H9 (cell line): ENCODE measurements around the gene SLC9A1. TPM values are rescaled to one million over a fixed set of nuclear protein-coding genes. Genes with fewer than 3 reads are reported as not detected.

Experiments
- DNase-seq: peaks from one replicate; pipeline ENCODE4 v3.0.0-alpha.2; 2017
- H2AFZ ChIP-seq: one replicate; pipeline ENCODE4 v1.6.1; 2013; ENCODE audit warnings: mild to moderate bottlenecking, low read length, control low read depth, moderate library complexity
- H2AK5ac ChIP-seq: 2 replicates; pipeline ENCODE4 v1.6.1; 2013; ENCODE audit warnings: low read length, control low read depth, mixed read lengths; ENCODE audit not compliant: insufficient read length
- H2BK120ac ChIP-seq: one replicate; pipeline ENCODE4 v1.6.1; 2013; ENCODE audit warnings: low read depth, mild to moderate bottlenecking, low read length, control low read depth, inconsistent platforms; ENCODE audit not compliant: poor library complexity, severe bottlenecking
- H2BK12ac ChIP-seq: 2 replicates; pipeline ENCODE4 v1.6.1; 2013; ENCODE audit warnings: low read length, control low read depth, mixed read lengths, low read depth; ENCODE audit not compliant: insufficient read length
- H2BK15ac ChIP-seq: 2 replicates; pipeline ENCODE4 v1.6.1; 2013; ENCODE audit warnings: low read depth, low read length, control low read depth
- H2BK20ac ChIP-seq: one replicate; pipeline ENCODE4 v1.6.1; 2013; ENCODE audit warnings: low read depth, mild to moderate bottlenecking, low read length, control low read depth, inconsistent platforms; ENCODE audit not compliant: poor library complexity, severe bottlenecking
- H2BK5ac ChIP-seq: 2 replicates; pipeline ENCODE4 v1.6.1; 2013; ENCODE audit warnings: low read length, control low read depth, mixed read lengths; ENCODE audit not compliant: insufficient read length
- H3K14ac ChIP-seq: 2 replicates; pipeline ENCODE4 v1.6.1; 2013; ENCODE audit warnings: low read length, control low read depth; ENCODE audit not compliant: insufficient read depth
- H3K18ac ChIP-seq: 2 replicates; pipeline ENCODE4 v1.6.1; 2013; ENCODE audit warnings: low read depth, mild to moderate bottlenecking, mixed read lengths, low read length, control low read depth; ENCODE audit not compliant: insufficient read length
- H3K23ac ChIP-seq: 2 replicates; pipeline ENCODE4 v1.6.1; 2013; ENCODE audit warnings: low read length, control low read depth, mixed read lengths, low read depth; ENCODE audit not compliant: insufficient read length
- H3K23me2 ChIP-seq: 2 replicates; pipeline ENCODE4 v1.6.1; 2013; ENCODE audit warnings: low read depth, mild to moderate bottlenecking, mixed read lengths, low read length, control low read depth; ENCODE audit not compliant: insufficient read length, poor library complexity, severe bottlenecking
- H3K27ac ChIP-seq: 2 replicates; pipeline ENCODE4 v1.5.1; 2013; ENCODE audit warnings: low read length, control low read depth, mixed read lengths, low read depth; ENCODE audit not compliant: insufficient read length
- H3K27me3 ChIP-seq: 2 replicates; pipeline ENCODE4 v1.6.1; 2013; ENCODE audit warnings: low read length, control low read depth, inconsistent platforms; ENCODE audit not compliant: insufficient read depth
- H3K4ac ChIP-seq: 2 replicates; pipeline ENCODE4 v1.6.1; 2013; ENCODE audit warnings: low read depth, mild to moderate bottlenecking, control low read depth, inconsistent platforms, low read length, moderate library complexity
- H3K4me1 ChIP-seq: 2 replicates; pipeline ENCODE4 v1.6.1; 2013; ENCODE audit warnings: low read length, control low read depth, inconsistent platforms; ENCODE audit not compliant: insufficient read depth
- H3K4me2 ChIP-seq: 2 replicates; pipeline ENCODE4 v1.6.1; 2013; ENCODE audit warnings: low read length, control low read depth, mixed read lengths; ENCODE audit not compliant: insufficient read length, insufficient read depth
- H3K56ac ChIP-seq: 2 replicates; pipeline ENCODE4 v1.6.1; 2013; ENCODE audit warnings: low read depth, mild to moderate bottlenecking, mixed read lengths, low read length, control low read depth; ENCODE audit not compliant: insufficient read length
- H3K79me1 ChIP-seq: 2 replicates; pipeline ENCODE4 v1.6.1; 2013; ENCODE audit warnings: low read depth, mild to moderate bottlenecking, moderate library complexity, low read length, control low read depth, inconsistent platforms; ENCODE audit not compliant: insufficient read depth, poor library complexity, severe bottlenecking
- H3K79me2 ChIP-seq: 2 replicates; pipeline ENCODE4 v1.6.1; 2013; ENCODE audit warnings: low read length, control low read depth, inconsistent platforms; ENCODE audit not compliant: insufficient read depth
- H3K9ac ChIP-seq: 2 replicates; pipeline ENCODE4 v1.6.1; 2013; ENCODE audit warnings: low read length, control low read depth, mixed read lengths; ENCODE audit not compliant: insufficient read length; ENCODE audit errors: extremely low read depth
- H3K9me3 ChIP-seq: one replicate; pipeline ENCODE4 v1.6.1; 2013; ENCODE audit warnings: low read depth, low read length, inconsistent platforms; ENCODE audit not compliant: control insufficient read depth
- H3T11ph ChIP-seq: one replicate; pipeline ENCODE4 v1.6.1; 2013; ENCODE audit warnings: mild to moderate bottlenecking, low read length, control low read depth, inconsistent platforms
- H4K20me1 ChIP-seq: one replicate; pipeline ENCODE4 v1.6.1; 2013; ENCODE audit not compliant: control insufficient read depth, insufficient read length, insufficient read depth
- H4K5ac ChIP-seq: 2 replicates; pipeline ENCODE4 v1.6.1; 2013; ENCODE audit warnings: low read depth, mild to moderate bottlenecking, mixed read lengths, low read length, control low read depth; ENCODE audit not compliant: insufficient read length
- H4K8ac ChIP-seq: replicated peaks from 2 replicates; pipeline ENCODE4 v1.6.1; 2013; ENCODE audit warnings: low read length, control low read depth, mixed read lengths, low read depth; ENCODE audit not compliant: insufficient read length
- H4K91ac ChIP-seq: 2 replicates; pipeline ENCODE4 v1.6.1; 2013; ENCODE audit warnings: low read depth, mild to moderate bottlenecking, moderate library complexity, mixed read lengths, low read length, control low read depth; ENCODE audit not compliant: insufficient read length
- H3K27ac Mint-ChIP-seq, 3 experiments: 2 replicates in 2 of 3; 3 replicates in 1 of 3; pipeline ENCODE4 v1.8.0; 2020 to 2021; ENCODE audit warnings: mixed read lengths in 3 of 3, mild to moderate bottlenecking in 1 of 3, moderate library complexity in 1 of 3
- H3K27me3 Mint-ChIP-seq: 2 replicates; pipeline ENCODE4 v1.8.0; 2021; ENCODE audit warnings: low read depth, mild to moderate bottlenecking, moderate library complexity, mixed read lengths
- H3K36me3 Mint-ChIP-seq, 3 experiments: 2 replicates in 2 of 3; 3 replicates in 1 of 3; pipeline ENCODE4 v1.8.0; 2020 to 2021; ENCODE audit warnings: low read depth in 3 of 3, mixed read lengths in 3 of 3; ENCODE audit not compliant: insufficient read depth in 1 of 3
- H3K4me1 Mint-ChIP-seq, 2 experiments: 2 replicates each; pipeline ENCODE4 v1.8.0; 2020; ENCODE audit warnings: mixed read lengths in 2 of 2
- H3K4me3 Mint-ChIP-seq, 2 experiments: 2 replicates in 1 of 2; 3 replicates in 1 of 2; pipeline ENCODE4 v1.8.0; 2020 to 2021; ENCODE audit warnings: mild to moderate bottlenecking in 2 of 2, mixed read lengths in 2 of 2, moderate library complexity in 1 of 2
- H3K9me3 Mint-ChIP-seq, 2 experiments: 2 replicates in 1 of 2; 3 replicates in 1 of 2; pipeline ENCODE4 v1.8.0; 2020; ENCODE audit warnings: mild to moderate bottlenecking in 2 of 2, mixed read lengths in 2 of 2, moderate library complexity in 1 of 2
- CTCF ChIP-seq: fragments of 200-600 bp; sonication (generic); conservative IDR thresholded peaks from 3 replicates; pipeline ENCODE4 v1.8.0; 2021; ENCODE audit warnings: antibody characterized with exemption, mild to moderate bottlenecking
- WGBS: extraction: QIAGEN DNeasy Blood & Tissue Kit; methylation state at CpG from one replicate; pipeline ENCODE4 v1.1.7; 2013; ENCODE audit warnings: missing lambda C conversion rate, low lambda C conversion rate, mixed read lengths; ENCODE audit not compliant: insufficient read length; ENCODE audit errors: extremely low coverage; 5-methylcytosine and 5-hydroxymethylcytosine counted together
- total RNA-seq: library from RNA; stranded (reverse); gene quantifications from 2 replicates; pipeline ENCODE4 v1.2.1, GENCODE V29; 2021

SLC9A1 gene
- total RNA-seq, 1 experiment from 2014 or later = 20.8 TPM

GRCh38 chr1:27077968-27078367, 77.0 kb downstream of the SLC9A1 start:
- Histone ChIP-seq H2BK120ac (no peak overlapping the region), H3K14ac (no peak overlapping the region), H3K4me1 (no peaks in the 10 kb centered on the region), H3K56ac (no peak overlapping the region), H2BK20ac (no peak overlapping the region), H3K79me2 (no peaks in the 10 kb centered on the region), H3K23ac (no peak overlapping the region), H3K79me1 (no peaks in the 10 kb centered on the region), H3T11ph (no peak overlapping the region), H2AFZ (no peak overlapping the region), H3K27ac (no peak overlapping the region), H3K9me3 (no peaks in the 10 kb centered on the region), H2BK5ac (no peak overlapping the region), H4K91ac (no peak overlapping the region), H3K27me3 (no peaks in the 10 kb centered on the region), H4K20me1 (no peaks in the 10 kb centered on the region), H3K23me2 (no peaks in the 10 kb centered on the region), H3K4ac (no peak overlapping the region), H2AK5ac (no peak overlapping the region), H3K4me2 (no peak overlapping the region), H4K5ac (no peak overlapping the region), H4K8ac (no peak overlapping the region), H3K9ac (no peak overlapping the region), H2BK15ac (no peak overlapping the region), H2BK12ac (no peak overlapping the region), H3K18ac (no peak overlapping the region)
- no peak overlapping the region for H3K4me3 Mint-ChIP-seq
- H3K27ac Mint-ChIP-seq = no peak overlapping the region
- H3K36me3 Mint-ChIP-seq = no peaks in the 10 kb centered on the region
- no CpG with 5 or more reads among the region's 7 CpGs for WGBS
- no peak for DNase-seq
- no peaks in the 10 kb centered on the region; the same call in 1 of the 2 replicates for H3K27me3 Mint-ChIP-seq
- 0 out of 5 replicates have a peak, but pooled peaks cover 0 to 2% of the 10 kb centered on the region in 2 experiments for H3K9me3 Mint-ChIP-seq
- no peaks in the 10 kb centered on the region for H3K4me1 Mint-ChIP-seq
- TF ChIP-seq CTCF = no peak
